Tongue (tissue), 2 donors: ENCODE results near the gene HES7. TPM values are rescaled to one million over a fixed set of nuclear protein-coding genes. Genes with fewer than 3 reads are reported as not detected.
A peak's percentile ranks its signal among the peaks of the same experiment; 100 is the strongest.
"Not testable (repeated sequence)": the region's sequence is repeated elsewhere in the genome, so short reads cannot be mapped to it uniquely, and the experiment has no call there.

ENCODE experiments used
- DNase-seq: peaks from one replicate; pipeline ENCODE4 v3.0.0-alpha.2; 2015
- total RNA-seq: library from RNA; depleted of rRNA; stranded (reverse); fragments of >200 nt; gene quantifications from one replicate; pipeline ENCODE4 v1.2.3, GENCODE V29; 2014

HES7 gene
- total RNA-seq, 1 donor from 2014 or later: not detected

DNA sequence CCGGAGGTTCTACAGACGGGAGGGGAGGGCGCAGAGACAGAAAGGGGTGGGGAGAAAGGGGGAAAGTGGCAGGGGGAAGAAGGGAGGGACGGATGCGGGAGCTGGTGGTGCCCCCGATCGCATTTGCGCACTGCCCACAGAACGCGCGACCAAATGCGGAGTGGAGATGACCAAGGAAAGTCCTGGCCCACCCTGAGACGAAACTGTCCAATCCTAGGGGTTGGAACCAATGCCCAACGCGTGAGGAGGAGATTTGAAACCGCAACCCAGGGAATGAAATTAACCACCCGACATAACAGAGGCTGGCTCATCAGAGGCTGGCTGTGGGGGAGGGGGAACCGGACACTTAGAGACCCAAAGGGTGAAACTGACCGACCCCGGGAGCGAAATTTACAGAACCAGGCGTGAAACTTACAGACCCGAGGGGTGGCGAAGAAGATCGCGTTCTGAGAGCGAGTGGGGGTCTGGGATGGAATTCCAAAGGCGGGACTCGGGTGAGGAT, 1.4 kb downstream of the HES7 start:
- no peak for DNase-seq

- peak; percentile 75 for DNase-seq
Measured at GRCh38 chr17:8121681-8122421, 2.1 kb downstream of the HES7 start.

- DNase-seq: no peak
Measured at GRCh38 chr17:8121407-8121680, 2.6 kb downstream of the HES7 start.

DNA sequence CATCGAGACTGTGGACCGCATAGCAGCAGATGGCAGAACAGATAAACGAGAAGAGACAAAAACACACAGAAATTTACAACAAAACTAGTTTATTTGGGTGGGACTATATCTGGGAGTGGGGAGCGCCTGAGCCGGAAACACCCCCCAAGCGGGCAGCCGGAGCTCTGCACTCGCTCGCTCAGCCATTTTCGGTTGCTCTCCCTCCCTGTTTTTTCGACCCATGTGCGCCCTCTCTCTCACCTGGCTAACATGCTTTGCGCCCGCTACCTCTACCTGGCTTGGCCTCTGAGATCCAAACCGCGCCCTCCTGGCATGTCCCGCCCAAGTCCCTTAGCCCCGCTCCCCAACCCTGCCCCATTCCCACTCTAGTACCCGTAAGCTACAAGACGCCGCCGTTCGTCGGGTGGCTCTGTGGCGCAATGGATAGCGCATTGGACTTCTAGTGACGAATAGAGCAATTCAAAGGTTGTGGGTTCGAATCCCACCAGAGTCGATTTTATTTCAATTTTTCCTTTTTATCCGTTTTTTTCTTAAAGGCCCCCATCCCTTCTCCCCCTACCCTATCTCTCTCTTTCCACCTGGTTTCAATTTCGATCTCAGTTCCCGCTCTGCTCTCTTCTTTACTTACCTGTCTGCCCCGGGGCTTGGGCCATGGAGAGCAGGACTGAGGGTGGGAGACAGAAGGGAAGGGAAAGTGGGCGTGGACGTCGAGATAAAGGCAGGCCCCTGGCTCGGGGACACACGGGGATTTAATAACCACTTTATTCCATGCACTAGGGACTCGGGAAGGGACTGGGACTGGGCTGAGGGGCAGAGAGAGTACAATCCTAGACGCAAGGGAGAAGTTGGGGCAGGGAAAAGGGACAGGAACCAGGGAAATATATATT, 3.1 kb downstream of the HES7 start:
- peak; percentile 76 for DNase-seq

- peak; percentile 99 for DNase-seq
Measured at GRCh38 chr17:8119581-8120519, 4.1 kb downstream of the HES7 start.

DNA sequence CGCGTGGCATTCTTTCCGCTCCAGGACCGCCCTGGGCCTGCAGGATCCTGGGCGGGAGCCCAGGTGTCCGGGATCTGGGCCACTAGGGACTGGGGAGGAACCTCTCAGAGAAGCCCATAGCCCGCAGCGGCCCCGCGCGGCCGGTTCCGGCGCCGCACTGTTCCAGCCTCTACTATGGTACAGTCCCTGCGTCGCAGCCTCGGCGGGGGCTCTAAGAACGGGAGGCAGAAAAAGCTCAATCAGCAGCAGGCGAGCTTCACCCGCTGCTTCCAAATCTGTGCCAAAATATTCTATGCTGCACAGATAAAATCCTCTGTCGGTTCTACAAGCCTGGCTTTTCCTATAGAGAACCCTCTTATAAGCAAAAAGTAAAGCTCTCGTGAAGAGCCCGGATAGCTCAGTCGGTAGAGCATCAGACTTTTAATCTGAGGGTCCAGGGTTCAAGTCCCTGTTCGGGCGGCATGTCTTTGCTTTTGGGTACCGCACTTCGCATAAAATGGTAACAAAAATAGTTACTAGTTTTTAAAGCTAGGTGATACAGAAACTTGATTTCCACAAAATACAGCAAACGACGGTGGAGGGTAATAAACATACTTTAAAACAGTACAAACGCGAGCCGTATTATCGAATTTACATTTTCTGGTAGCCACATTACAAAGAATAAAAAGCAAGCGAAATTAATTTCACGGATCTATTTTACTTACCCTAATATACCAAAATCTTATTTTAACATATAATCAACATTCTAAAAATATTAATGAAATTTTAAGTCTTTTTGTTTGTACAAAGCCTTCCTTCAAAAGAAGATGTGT, 4.9 kb downstream of the HES7 start:
- peak; percentile 96 for DNase-seq

GRCh38 chr17:8117980-8118768, 5.7 kb downstream of the HES7 start, which contains the start of gene ALOXE3:
TSS of gene ALOXE3 (minus strand) at chr17:8118514. CDS start at chr17:8117990, 524 bp downstream.
- DNase-seq: peak; percentile 39

DNA sequence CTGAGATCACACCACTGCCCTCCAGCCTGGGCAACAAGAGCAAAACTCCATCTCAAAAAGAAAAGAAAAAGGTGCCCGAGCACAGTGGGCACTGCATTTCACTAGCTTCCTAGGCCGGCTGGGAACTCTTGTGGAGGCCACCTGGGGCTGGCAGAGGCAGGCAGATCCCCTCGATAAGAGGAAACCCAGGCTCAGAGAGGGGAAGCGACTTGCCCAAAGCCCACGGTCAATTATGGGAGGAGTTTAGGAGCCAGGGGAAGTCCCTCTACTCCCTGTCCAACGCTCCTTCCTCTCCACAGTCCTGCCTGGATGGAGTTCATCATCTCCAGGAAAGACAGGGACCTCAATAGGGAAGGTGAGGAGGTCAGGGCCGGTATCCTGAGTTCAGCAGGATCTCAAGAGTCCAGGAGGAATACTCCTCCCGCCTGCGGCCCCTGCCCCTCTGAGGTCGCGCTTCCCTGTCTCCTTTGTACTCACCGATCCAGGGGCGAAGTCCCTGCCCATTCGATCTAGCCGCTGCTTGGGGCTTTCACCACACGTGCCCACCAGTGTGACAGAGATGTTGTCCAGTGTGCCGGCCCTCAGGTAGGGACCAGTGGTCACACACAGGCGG, 6.4 kb downstream of the HES7 start:
- no peak for DNase-seq

GRCh38 chr17:8116776-8117175, 7.1 kb downstream of the HES7 start:
- DNase-seq: no peak

DNA sequence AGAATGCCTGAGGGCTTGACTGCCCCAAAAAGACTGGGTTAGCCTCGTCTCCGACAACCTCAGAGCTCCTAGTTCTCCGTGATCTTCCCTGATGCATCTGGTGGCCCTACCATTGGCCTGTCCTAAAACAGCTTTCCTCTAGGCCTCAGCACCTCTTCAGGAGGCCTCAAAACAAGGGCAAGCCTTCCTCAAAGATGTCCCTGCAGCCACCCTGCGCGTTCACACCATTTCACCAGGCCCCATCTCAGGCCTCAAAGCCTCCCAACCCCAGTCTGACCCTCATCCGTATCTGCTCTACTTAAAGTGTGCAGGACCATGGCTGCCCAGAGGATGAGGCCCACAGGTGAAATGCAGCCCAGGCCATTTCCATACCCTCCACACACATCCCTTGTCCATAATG, 13.0 kb downstream of the HES7 start:
- no peak for DNase-seq

DNA sequence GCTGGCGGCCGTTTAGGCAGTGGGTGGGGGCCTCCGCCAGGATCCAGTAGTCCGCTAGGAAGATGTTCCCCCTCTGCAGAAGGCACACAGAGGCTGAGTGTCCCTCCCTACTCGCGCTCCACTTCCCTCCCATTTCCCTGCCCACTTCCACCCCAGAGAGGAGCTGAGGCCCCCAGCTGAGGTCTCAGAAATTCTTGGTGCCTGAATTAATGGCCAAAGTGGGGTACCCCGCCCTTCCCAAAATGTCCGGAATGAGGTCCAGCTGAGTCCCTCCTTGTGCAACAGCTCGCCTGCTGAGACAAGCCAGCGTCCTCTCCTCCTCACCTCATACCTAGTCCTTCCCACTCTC, 13.5 kb downstream of the HES7 start:
- DNase-seq: no peak

GRCh38 chr17:8109661-8110455, 14.0 kb downstream of the HES7 start:
- peak; percentile 61 for DNase-seq

GRCh38 chr17:8108972-8109660, 14.8 kb downstream of the HES7 start:
- DNase-seq: no peak

DNA sequence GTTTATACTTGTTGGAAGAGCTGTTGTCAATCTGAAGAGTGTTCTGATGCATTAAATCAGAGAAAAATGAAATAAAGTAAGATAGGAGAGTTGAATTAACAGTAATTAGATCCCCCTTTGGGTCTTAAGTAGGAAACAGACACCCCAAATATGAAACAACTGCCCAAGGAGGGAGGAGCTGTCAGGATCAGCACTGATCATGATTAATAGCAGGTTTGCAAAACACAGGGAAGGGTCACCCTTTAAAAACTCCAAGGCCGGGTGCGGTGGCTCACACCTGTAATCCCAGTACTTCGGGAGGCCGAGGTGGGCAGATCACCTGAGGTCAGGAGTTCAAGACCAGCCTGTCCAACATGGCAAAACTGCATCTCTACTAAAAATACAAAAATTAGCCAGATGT, 16.9 kb downstream of the HES7 start:
- DNase-seq: not testable (repeated sequence)

GRCh38 chr17:8105957-8106398, 17.9 kb downstream of the HES7 start:
- DNase-seq: no peak

DNA sequence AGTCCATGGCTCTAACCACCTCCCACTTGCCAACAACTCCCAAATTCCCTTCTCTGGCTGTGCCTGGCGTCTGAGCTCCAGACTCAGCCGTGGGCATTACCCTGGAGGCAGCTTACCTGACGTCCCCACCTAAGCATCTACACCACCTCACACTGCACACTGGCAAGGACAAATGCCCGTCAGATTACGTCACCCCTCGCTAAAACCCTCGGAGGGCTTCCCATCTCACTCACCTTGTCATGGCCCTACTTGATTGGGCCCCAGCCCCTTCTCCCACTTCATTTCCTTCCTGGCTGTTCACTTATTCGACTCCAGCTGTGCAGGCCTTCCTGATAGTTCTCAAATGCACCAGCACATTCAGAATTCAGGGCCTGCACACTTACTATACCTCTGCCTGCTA, 19.0 kb downstream of the HES7 start:
- no peak for DNase-seq

DNA sequence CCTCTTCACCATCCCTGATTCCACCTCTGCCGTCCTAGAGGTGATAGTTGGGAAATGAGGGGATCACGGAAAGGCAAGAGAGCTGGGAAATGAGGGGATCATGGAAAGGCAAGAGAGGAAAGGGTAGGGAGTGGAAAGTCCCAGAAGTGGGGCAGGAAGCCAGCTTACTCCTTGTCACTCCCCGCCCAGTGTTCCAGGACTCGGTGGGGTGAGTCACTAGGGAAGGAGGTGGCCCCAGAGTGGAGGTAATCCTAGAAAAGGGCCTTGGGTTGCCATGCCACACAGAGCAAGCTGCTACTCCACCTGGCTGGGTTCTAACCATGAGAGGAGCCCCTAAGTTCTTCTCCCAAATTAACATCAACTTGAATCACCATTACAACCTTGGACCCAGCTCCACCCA, 20.4 kb downstream of the HES7 start:
- no peak for DNase-seq

DNA sequence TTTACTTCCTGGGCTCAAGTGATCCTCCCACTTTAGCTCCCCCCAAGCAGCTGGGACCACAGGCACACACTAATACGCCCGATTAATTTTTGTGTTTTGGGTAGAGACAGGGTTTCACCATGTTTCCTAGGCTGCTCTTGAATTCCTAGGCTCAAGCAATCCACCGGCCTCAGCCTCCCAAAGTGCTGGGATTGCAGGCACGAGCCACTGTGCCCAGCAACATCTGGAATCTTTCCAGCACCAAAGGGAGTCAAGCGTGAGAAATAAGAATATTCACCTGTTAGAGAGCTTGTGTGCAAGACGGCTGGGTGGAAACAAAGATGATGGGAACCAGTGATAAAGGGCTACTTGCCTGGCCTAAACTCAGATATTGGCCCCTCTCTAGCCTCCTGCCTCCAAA, 22.2 kb downstream of the HES7 start:
- DNase-seq: no peak

- no peak for DNase-seq
Measured at GRCh38 chr17:8100763-8101162, 23.1 kb downstream of the HES7 start.
